Activated naive CD8-positive, alpha-beta T cell treated with anti-CD3 and anti-CD28 coated beads, Interleukin-2, amount 50 U/mL, for 16 hours (primary cell): ENCODE data around the gene NKX1-2.

Experiments used
- DNase-seq: peaks from one replicate; pipeline ENCODE4 v3.0.0-alpha.2; 2020; ENCODE audit warnings: low read depth, low spot score

NKX1-2 gene

GRCh38 chr10:124476043-124476725 is 26.3 kb upstream of the NKX1-2 start:
- no peak for DNase-seq

GRCh38 chr10:124474514-124475070 is 24.8 kb upstream of the NKX1-2 start:
- no peak for DNase-seq

GRCh38 chr10:124473070-124473469 is 23.2 kb upstream of the NKX1-2 start:
- DNase-seq, result no peak

- DNase-seq, result no peak
Observed at GRCh38 chr10:124472071-124472470, 22.2 kb upstream of the NKX1-2 start.

GRCh38 chr10:124470544-124471434 is 21.0 kb upstream of the NKX1-2 start:
- DNase-seq, result no peak

GRCh38 chr10:124469956-124470484 is 20.2 kb upstream of the NKX1-2 start:
- DNase-seq, result no peak

GRCh38 chr10:124468624-124469023 is 18.8 kb upstream of the NKX1-2 start:
- no peak for DNase-seq

GRCh38 chr10:124467165-124467564 is 17.3 kb upstream of the NKX1-2 start:
- DNase-seq, result no peak

GRCh38 chr10:124465777-124466488 is 16.1 kb upstream of the NKX1-2 start:
- DNase-seq, result no peak

- no peak for DNase-seq
Observed at GRCh38 chr10:124465003-124465776, 15.4 kb upstream of the NKX1-2 start.

GRCh38 chr10:124464028-124464965 is 14.5 kb upstream of the NKX1-2 start:
- DNase-seq, result no peak

- DNase-seq, result no peak
Observed at GRCh38 chr10:124462348-124462695, 12.5 kb upstream of the NKX1-2 start.

- DNase-seq, result peak; percentile 67
Observed at GRCh38 chr10:124461642-124462347, 12.0 kb upstream of the NKX1-2 start, which contains the start of gene LHPP. LHPP (plus strand) TSS chr10:124461823; CDS start chr10:124461863, 40 bp downstream.

- no peak for DNase-seq
Observed at GRCh38 chr10:124460144-124460543, 10.3 kb upstream of the NKX1-2 start.

GRCh38 chr10:124459395-124459794 is 9.6 kb upstream of the NKX1-2 start:
- DNase-seq, result no peak

- no peak for DNase-seq
Observed at GRCh38 chr10:124458889-124459288, 9.1 kb upstream of the NKX1-2 start.

GRCh38 chr10:124458473-124458872 is 8.6 kb upstream of the NKX1-2 start:
- DNase-seq, result no peak

GRCh38 chr10:124455441-124455840 is 5.6 kb upstream of the NKX1-2 start:
- DNase-seq, result no peak

GRCh38 chr10:124453960-124454610 is 4.2 kb upstream of the NKX1-2 start:
- DNase-seq, result no peak
